NCI-H1694 treated with DMSO at 0.1 percent for 48 hours (cell line): ENCODE results near the gene ARMCX2.
"Not testable (repeated sequence)": the region's sequence is repeated elsewhere in the genome, so short reads cannot be mapped to it uniquely, and the experiment has no call there.

Experiments
- DNase-seq: peaks from one replicate; lab custom pipeline; 2025; lab: John Stamatoyannopoulos, UW

The ARMCX2 gene

DNA sequence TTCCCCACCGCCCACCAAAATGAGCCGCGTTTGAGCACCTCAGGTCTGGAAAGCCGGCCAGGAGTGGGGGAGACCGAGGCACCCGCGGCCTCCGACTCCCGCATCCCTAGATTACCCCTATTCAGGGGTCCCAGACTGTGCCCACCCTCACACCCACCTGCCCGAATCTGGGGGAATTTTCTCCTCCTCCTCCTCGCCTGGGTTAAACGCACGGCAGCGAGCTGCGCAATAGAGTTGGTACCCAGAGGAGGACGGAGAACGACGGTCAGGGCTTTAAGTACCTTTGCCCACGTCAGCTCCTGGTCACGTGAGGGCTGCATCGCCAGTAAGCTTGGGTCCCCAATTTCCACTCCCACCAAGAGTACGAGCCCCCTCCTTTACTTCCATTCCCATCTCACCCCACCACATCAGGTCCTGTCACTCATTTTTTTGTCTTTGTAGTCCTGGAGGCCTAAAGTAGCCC is at the start of gene ARMCX2:
Gene ARMCX2, minus strand, starts transcription at position 250 of the 463 bp plus-strand sequence. CDS start 2,262 bp downstream, outside the sequence.
- peak; percentile 0 for DNase-seq

DNA sequence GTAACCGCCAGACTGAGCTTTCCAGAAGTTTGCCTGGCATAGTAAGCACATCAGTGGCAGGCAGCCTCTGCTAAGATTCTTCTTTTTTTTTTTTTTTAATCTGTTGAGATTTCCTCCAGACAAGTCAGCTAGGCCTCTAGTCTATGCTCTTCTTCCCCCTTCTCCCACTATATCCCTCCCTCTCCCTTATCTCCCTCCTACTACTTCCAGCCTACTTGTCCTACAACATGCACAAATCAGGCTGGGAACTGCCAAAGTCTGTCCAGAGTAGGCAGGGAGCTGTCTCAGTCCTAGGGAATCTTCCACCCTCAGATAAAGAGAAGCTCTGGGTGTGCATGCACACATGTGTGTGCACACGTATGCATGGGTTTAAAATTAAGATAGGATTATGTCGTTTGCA is 49.7 kb upstream of the ARMCX2 start:
- no peak for DNase-seq

DNA sequence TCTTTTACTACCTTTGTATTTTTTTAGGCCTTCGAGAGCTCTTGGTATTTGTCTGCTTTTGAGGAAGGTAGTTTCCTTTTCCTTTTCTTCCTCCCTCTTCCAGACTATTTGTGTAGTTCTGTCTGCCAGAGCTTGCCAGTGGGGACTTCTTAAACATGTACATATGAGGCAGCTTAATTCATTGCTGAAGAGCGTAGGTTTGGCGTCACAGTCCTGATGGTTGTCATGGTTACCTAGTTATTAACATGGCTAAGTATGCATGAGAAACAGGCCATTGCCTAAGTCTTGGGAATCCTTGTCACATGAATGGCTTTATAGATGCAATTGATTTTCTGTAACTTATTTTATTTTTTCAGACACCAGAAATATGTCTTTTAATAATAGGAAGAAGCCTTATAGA is 48.5 kb upstream of the ARMCX2 start:
- DNase-seq, result no peak

- DNase-seq, result no peak
Observed at GRCh38 chrX:101693476-101693875, 33.8 kb upstream of the ARMCX2 start.

GRCh38 chrX:101691835-101692234 is 32.2 kb upstream of the ARMCX2 start:
- DNase-seq, result no peak

- no peak for DNase-seq
Observed at GRCh38 chrX:101686574-101686973, 26.9 kb upstream of the ARMCX2 start.

GRCh38 chrX:101685923-101686322 is 26.3 kb upstream of the ARMCX2 start:
- no peak for DNase-seq

DNA sequence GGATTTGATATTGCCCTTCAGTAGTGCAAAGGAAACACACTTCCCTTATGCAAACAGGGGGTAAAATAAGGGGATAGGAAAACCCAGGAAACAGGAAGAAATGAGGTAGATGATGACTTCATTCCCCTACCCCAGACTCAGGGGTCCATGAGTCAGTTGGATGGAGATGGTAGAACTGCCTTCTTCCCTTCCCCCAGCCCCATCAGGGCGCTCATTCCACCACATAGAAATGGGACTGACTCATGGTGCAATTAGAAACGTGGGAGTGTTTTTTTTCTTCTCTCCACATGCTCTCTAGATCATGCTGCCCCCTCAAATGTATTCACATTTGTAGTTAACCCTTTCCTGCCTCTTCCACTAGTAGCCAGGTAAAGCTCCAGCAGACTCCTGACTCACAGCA is 23.1 kb upstream of the ARMCX2 start:
- DNase-seq, result no peak

DNA sequence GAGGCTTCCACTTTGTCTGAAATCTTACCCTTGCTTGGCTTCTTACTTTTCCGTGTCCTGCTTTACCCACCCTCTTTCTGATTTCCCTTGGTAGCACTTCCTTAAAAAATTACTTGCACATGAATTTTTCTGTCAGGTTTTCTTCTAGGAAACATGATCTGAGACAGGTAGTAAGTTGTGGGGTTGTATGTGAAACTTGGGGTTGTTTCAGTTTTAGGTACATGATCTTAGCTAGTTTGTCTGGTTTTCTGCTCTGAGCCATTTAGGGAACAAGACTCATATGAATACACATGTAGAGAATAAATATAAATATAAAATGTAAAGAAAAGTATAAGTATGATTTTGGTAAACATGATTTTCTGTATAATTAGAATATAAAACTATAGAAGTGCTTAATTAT is 17.4 kb upstream of the ARMCX2 start:
- no peak for DNase-seq

DNA sequence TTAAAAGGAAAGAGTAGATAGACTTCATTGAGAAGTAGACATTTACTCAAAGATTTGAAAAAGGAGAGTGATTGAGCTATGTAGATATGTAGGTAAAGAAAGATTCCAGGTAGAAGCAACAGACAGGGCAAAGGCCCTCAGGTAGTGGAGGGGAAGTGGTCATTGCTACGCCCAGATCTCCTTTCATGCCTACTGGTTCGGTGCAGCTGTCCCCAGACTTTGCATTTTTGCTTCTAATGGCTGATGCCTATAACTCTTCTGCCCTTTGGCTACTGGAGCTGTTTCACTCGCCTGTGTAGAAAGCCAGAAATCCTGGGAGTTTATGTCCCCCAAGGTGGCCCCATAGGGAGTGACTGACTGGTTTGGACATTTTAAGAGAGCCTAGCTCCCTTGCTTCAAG is 16.9 kb upstream of the ARMCX2 start:
- no peak for DNase-seq

DNA sequence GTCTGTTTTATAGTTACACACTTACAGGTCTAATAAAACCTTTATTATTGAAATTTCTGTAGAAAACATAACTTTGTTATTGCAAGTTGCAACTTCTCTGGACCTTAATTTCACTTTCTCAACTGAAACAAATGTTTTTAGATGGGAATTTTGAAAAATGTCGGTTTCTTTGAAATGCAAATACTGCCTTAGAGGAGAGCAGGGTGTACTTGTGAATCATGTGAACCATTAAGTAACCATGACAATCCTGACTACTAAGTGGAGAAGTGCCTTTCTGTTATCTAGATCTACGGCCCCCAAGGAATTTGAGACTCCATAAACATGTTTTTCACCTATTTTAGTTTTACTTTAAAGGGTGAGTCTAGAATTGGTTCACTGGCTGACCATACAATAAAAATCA is 8.5 kb upstream of the ARMCX2 start:
- DNase-seq, result no peak

DNA sequence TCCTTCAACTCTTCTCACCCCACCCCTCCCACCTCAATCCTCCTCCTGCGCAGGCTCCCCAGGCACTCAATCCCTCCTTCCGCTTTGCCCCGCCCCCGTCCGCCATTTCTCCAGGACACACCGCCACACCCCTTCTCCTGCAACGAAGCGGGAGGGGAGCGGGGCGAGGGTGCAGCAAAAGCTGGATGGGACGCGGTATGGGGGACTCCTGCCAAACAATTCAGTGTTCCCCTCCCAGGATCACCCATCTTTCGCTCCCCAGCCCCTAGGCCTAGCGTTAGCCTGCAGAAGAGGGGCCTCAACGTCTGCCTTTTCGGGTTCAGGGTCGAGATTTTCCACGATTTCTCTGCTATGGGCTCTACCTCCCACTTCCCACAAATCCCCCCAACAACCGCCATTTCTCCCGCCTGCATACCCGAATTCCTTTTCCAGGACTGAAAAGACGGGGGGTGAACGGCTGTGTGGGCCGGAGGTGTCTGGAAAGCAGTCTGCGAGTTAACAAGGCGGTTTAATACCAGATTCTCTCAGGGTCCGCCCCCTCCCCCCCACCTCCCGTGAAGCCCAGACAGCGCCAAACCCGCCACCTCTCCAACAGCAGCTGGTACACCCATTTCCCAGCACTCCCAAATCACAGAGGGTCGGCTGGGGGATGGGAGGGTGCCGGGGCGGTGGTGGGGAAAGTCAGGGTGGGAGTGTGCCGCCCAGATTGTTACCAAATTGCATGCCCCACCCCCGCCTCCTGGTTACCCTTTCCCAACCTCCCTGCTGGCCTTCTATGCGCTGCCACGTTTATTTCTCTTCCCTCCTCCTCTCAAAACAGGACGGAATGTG is 774 bp downstream of the ARMCX2 start:
- DNase-seq, result peak; percentile 9

DNA sequence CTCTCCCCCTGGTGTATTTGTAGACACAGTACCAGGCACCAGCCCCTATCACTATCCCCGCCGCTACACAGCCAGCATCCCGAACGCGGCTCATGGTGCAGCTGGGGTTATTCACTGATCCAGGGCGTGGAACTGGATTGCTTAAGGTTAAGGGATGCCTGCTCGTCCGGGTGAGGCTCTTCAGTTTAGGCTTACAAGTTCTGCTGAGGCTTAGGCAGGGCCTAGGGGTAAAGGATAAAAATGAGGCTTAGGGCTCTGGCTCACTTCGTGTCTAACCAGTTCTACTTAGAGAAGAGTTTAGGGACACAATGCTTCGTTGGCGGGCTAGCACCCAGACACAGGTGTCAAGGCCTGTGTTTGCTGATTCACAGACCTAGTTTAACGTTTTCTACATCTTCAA is 2.2 kb downstream of the ARMCX2 start:
- no peak for DNase-seq

- DNase-seq, result no peak
Observed at GRCh38 chrX:101656817-101657216, 2.8 kb downstream of the ARMCX2 start.

GRCh38 chrX:101655534-101655933 is 4.1 kb downstream of the ARMCX2 start:
- no peak for DNase-seq

- DNase-seq, result not testable (repeated sequence)
Observed at GRCh38 chrX:101647716-101648115, 11.9 kb downstream of the ARMCX2 start.

DNA sequence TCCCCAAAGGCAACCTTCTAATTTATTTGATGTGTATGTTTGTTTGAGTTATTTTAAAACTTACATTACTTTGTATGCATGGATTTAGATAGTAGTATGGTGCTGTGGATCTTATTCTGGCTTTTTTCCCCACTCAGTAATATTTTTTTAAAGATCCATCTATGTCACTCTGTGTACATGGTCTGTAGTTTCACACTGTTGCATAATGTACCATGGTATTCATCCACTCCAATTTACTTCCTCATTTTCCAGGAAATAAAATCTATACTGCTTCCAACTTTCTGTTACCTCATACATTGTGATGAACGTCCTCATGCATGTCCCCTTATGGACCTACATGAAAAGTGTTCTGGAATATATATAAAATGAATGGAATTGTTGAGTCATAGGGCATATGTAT is 17.6 kb downstream of the ARMCX2 start:
- DNase-seq, result no peak

DNA sequence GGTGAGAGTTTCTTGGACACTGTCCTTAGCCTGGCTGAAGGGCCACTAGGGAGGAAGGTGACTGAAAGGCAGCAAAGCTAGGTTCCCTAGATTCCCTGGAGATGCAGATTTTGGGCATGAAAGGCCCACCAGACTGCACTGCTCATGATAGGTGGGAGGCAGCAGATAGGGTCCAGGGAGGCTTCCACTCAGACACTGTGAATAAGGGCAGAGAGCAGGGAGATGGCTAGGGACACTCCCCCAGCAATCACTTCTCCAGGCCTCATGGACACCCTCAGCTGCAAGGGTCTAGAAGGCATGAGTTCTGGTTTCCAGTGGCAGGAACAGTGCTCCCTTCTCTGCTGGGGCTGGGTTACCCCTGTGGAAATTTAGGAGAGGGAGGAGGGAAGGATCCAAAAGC is 20.1 kb downstream of the ARMCX2 start:
- no peak for DNase-seq

DNA sequence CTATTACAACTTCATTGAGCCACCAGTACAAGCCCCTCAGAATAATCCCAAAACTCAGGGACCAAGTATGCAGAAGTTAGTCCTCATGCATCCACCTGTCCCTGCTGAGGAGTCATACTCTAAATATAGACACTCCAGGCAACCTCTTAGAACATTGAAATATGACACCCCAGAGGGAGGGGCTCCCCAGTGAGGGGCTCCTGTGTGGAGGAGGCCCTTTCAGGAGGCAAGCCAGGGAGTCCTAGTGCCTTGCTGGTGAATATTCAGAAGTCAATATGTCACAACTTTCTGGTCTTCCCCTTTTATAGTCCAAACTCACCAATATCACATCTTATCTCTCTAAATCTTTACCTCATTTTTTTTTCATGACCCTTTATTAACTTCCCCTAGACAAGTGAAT is 40.3 kb downstream of the ARMCX2 start:
- no peak for DNase-seq

GRCh38 chrX:101617211-101618191 is 42.1 kb downstream of the ARMCX2 start, which contains the start of gene ARMCX6:
ARMCX6 (minus strand) TSS chrX:101618000; CDS start chrX:101616620, 1,380 bp downstream.
- DNase-seq, result peak; percentile 71

DNA sequence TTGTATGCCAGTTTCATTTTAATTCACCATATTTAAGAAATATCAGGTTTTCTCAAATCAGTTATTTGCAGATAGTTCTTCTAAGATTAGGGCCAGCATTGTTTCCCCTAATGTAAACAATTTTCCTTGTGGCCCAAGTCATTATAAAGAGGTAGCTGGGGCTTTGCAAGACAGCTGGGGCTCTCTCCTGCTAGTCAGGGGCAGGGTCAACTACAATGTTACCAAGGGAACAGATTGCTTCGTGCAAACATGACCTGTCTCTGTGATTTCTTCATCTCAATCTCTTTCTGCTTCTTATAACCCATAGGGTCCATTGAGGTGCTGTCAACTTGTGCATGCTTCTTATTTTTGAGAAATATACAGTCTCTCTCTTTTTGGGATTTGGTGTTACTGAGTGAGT is 53.9 kb downstream of the ARMCX2 start:
- DNase-seq, result no peak
